ENCODE measurements around the gene YIPF2.
"Not testable (repeated sequence)": the region's sequence is repeated elsewhere in the genome, so short reads cannot be mapped to it uniquely, and the experiment has no call there.

YIPF2 gene

GRCh38 chr19:10911579-10912363, 16.7 kb downstream of the YIPF2 start:
- no peak for DNase-seq (ENCODE audit: low spot score)

- no peak for DNase-seq (ENCODE audit: low spot score)
Observed at GRCh38 chr19:10908380-10908960, 20.0 kb downstream of the YIPF2 start.

GRCh38 chr19:10907925-10908324, 20.5 kb downstream of the YIPF2 start:
- DNase-seq (ENCODE audit: low spot score) = no peak

- DNase-seq (ENCODE audit: low spot score) = no peak
Observed at GRCh38 chr19:10899151-10899653, 29.2 kb downstream of the YIPF2 start.

- DNase-seq (ENCODE audit: low spot score) = no peak
Observed at GRCh38 chr19:10898633-10899032, 29.8 kb downstream of the YIPF2 start.

- no peak for DNase-seq (ENCODE audit: low spot score)
Observed at GRCh38 chr19:10896851-10897526, 31.4 kb downstream of the YIPF2 start.

- DNase-seq (ENCODE audit: low spot score) = no peak
Observed at GRCh38 chr19:10895920-10896319, 32.5 kb downstream of the YIPF2 start.

- no peak for DNase-seq (ENCODE audit: low spot score)
Observed at GRCh38 chr19:10895363-10895762, 33.1 kb downstream of the YIPF2 start.

- DNase-seq (ENCODE audit: low spot score) = no peak
Observed at GRCh38 chr19:10894911-10895213, 33.6 kb downstream of the YIPF2 start.

- no peak for DNase-seq (ENCODE audit: low spot score)
Observed at GRCh38 chr19:10892256-10892655, 36.2 kb downstream of the YIPF2 start.

- no peak for DNase-seq (ENCODE audit: low spot score)
Observed at GRCh38 chr19:10891405-10892086, 36.9 kb downstream of the YIPF2 start.

- no peak for DNase-seq (ENCODE audit: low spot score)
Observed at GRCh38 chr19:10889880-10890279, 38.6 kb downstream of the YIPF2 start.

GRCh38 chr19:10888421-10888866, 40.0 kb downstream of the YIPF2 start:
- DNase-seq (ENCODE audit: low spot score) = peak; percentile 92

GRCh38 chr19:10887616-10888367, 40.6 kb downstream of the YIPF2 start:
- peak; percentile 38 for DNase-seq (ENCODE audit: low spot score)

GRCh38 chr19:10885201-10886169, 43.0 kb downstream of the YIPF2 start:
- no peak for DNase-seq (ENCODE audit: low spot score)

GRCh38 chr19:10884274-10884673, 44.2 kb downstream of the YIPF2 start:
- DNase-seq (ENCODE audit: low spot score) = no peak

- DNase-seq (ENCODE audit: low spot score) = peak; percentile 24
Observed at GRCh38 chr19:10882108-10882457, 46.4 kb downstream of the YIPF2 start.

- DNase-seq (ENCODE audit: low spot score) = peak; percentile 33
Observed at GRCh38 chr19:10881403-10882107, 46.9 kb downstream of the YIPF2 start.

GRCh38 chr19:10878253-10878652, 50.2 kb downstream of the YIPF2 start:
- no peak for DNase-seq (ENCODE audit: low spot score)

- not testable (repeated sequence) for DNase-seq (ENCODE audit: low spot score)
Observed at GRCh38 chr19:10877608-10878007, 50.8 kb downstream of the YIPF2 start.
